PC-3 (cell line): ENCODE measurements around the gene TNFSF9. TPM values are rescaled to one million over a fixed set of nuclear protein-coding genes. Genes with fewer than 3 reads are reported as not detected.
A peak's percentile ranks its signal among the peaks of the same experiment; 100 is the strongest.

Source experiments
- ATAC-seq: fragments of 200-7000 bp; cut with Tn5 transposase; 2 replicates; pipeline ENCODE4 v1.9.1; 2020; ENCODE audit warnings: mild to moderate bottlenecking, moderate library complexity
- BruUV-seq: library from RNA; stranded (reverse); fragments of 400-500 nt; replicated peaks from 2 replicates; lab custom pipeline; 2021; lab: Mats Ljungman, UMichigan
- CTCF ChIA-PET: fragments of 300-600 bp; sonication (Branson Sonifier 250); formaldehyde crosslinking; loops from one replicate; lab custom pipeline; 2022; ENCODE audit warnings: antibody characterized with exemption; lab: Charles Lee
- POLR2A ChIA-PET: fragments of 300-600 bp; sonication (Branson Sonifier 250); formaldehyde crosslinking; loops from one replicate; lab custom pipeline; 2022; ENCODE audit warnings: antibody characterized with exemption; ENCODE audit not compliant: unreplicated experiment; lab: Charles Lee
- DNase-seq: peaks from one replicate; pipeline ENCODE4 v3.0.0-alpha.2; 2015
- H2AFZ ChIP-seq: fragments of 300-600 bp; sonication (generic); 2 replicates; pipeline ENCODE4 v1.6.0; 2016; ENCODE audit warnings: antibody characterized with exemption, low read length
- H3F3A ChIP-seq: fragments of 300-600 bp; sonication (generic); one replicate; pipeline ENCODE4 v1.6.0; 2017; ENCODE audit warnings: antibody characterized with exemption, low read length, control low read depth, mild to moderate bottlenecking; ENCODE audit not compliant: unreplicated experiment
- H3K27ac ChIP-seq: fragments of 300-600 bp; sonication (generic); 2 replicates; pipeline ENCODE4 v1.5.1; 2016; ENCODE audit warnings: mild to moderate bottlenecking, low read length
- H3K27me3 ChIP-seq: fragments of 300-600 bp; sonication (generic); 2 replicates; pipeline ENCODE4 v1.6.1; 2016; ENCODE audit warnings: low read length, mixed read lengths
- H3K36me3 ChIP-seq: fragments of 300-600 bp; sonication (generic); 2 replicates; pipeline ENCODE4 v1.6.1; 2016; ENCODE audit warnings: low read depth, mixed run types, low read length, mixed read lengths
- H3K4me1 ChIP-seq: fragments of 300-600 bp; sonication (generic); 2 replicates; pipeline ENCODE4 v1.5.1; 2016; ENCODE audit warnings: low read length; ENCODE audit not compliant: insufficient read depth
- H3K4me2 ChIP-seq: fragments of 300-600 bp; sonication (generic); 2 replicates; pipeline ENCODE4 v1.6.0; 2016; ENCODE audit warnings: low read length
- H3K4me3 ChIP-seq: fragments of 300-600 bp; sonication (generic); 2 replicates; pipeline ENCODE4 v1.5.1; 2016; ENCODE audit warnings: mild to moderate bottlenecking, low read length, mixed read lengths
- H3K79me2 ChIP-seq: fragments of 300-600 bp; sonication (generic); 2 replicates; pipeline ENCODE4 v1.6.1; 2017; ENCODE audit warnings: low read length, mixed read lengths
- H3K9ac ChIP-seq: fragments of 300-600 bp; sonication (generic); 2 replicates; pipeline ENCODE4 v1.6.0; 2016; ENCODE audit warnings: mild to moderate bottlenecking, low read length
- H3K9me2 ChIP-seq: fragments of 300-600 bp; sonication (generic); replicated peaks from 2 replicates; pipeline ENCODE4 v1.6.1; 2016; ENCODE audit warnings: mixed run types, low read length, mixed read lengths
- H3K9me3 ChIP-seq: fragments of 300-600 bp; sonication (generic); 2 replicates; pipeline ENCODE4 v1.6.1; 2016; ENCODE audit warnings: low read length, mixed read lengths
- H4K20me1 ChIP-seq: fragments of 300-600 bp; sonication (generic); 2 replicates; pipeline ENCODE4 v1.6.1; 2016; ENCODE audit warnings: low read length, mixed read lengths
- EZH2 ChIP-seq: fragments of 300-600 bp; sonication (generic); IDR thresholded peaks from one replicate; pipeline ENCODE4 v1.6.1; 2017; ENCODE audit warnings: antibody characterized with exemption, mild to moderate bottlenecking, low read length; ENCODE audit not compliant: unreplicated experiment
- EZH2phosphoT487 ChIP-seq: fragments of 300-600 bp; sonication (generic); IDR thresholded peaks from 2 replicates; pipeline ENCODE4 v1.6.1; 2018; ENCODE audit warnings: mild to moderate bottlenecking, antibody characterized with exemption, low read length, borderline replicate concordance
- intact Hi-C: fragments of 100-400 bp; cut with micrococcal nuclease; formaldehyde crosslinking; loops from 2 replicates; pipeline ENCODE4 v1.9.0; 2023
- total RNA-seq: library from RNA; depleted of rRNA; stranded (reverse); fragments of >200 nt; gene quantifications from 2 replicates; pipeline ENCODE4 v1.2.3, GENCODE V29; 2014
- TF ChIP-seq, protein P1 (sequence below): fragments of 300-600 bp; sonication (generic); conservative IDR thresholded peaks from 2 replicates; pipeline ENCODE4 v1.5.1; 2017; ENCODE audit warnings: antibody characterized with exemption, low read depth, mild to moderate bottlenecking, low read length

TNFSF9 gene
- total RNA-seq, 1 experiment from 2014 or later, result 9.6 TPM

DNA sequence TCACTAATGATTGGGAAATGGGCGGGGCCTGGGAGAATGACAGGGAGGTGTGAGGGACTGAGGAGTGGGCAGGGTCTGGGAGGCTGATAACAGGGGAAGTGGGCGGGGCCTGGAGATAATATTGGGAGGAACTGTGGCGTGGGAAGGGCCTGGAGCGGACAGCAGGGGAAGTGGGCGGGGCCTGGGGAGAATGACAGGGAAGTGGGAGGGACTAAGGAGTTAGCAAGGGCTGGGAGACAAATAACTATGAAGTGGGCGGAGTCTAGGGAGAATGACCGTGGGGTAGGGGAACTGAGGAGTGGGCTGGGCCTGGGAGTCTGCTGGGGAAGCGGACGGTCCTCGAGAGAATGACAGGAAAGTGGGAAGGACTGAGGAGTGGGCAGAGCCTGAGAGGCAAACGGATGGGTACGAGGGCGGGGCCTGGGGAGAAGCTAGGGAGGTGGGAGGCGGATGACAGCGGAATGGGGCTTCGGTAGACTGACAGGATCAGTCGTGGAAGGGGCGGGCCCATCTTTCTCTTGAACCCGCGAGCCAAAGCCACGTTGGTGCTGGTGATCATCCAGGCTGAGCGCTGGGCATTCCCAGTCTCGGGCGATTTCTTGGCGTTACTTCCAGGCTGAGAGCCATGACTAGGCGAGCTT, 14.7 kb upstream of the TNFSF9 start:
- Histone ChIP-seq H3F3A (no peaks in the 10 kb centered on the region), H3K4me2 (peak overlapping the region; percentile 96), H3K27ac (no peak overlapping the region), H3K9ac (peak overlapping the region; percentile 62), H3K79me2 (no peaks in the 10 kb centered on the region), H4K20me1 (no peaks in the 10 kb centered on the region), H3K9me2 (no peaks in the 10 kb centered on the region), H3K9me3 (no peaks in the 10 kb centered on the region), H2AFZ (peak overlapping the region; percentile 94), H3K36me3 (no peaks in the 10 kb centered on the region), H3K4me1 (peaks cover 15% of the 10 kb centered on the region), H3K27me3 (no peaks in the 10 kb centered on the region), H3K4me3 (peak overlapping the region; percentile 74)
- intact Hi-C loops, result loop anchor here (1.0 to 2.0 kb wide), 5 partner anchors 56 to 347 kb away; partner anchors contain the start of gene GPR108
- BruUV-seq, result no TSS peak
- ChIA-PET CTCF (interaction anchor here (0.5 to 1.2 kb wide), 14 partner anchors 13 to 619 kb away, joined by 3 to 8 read pairs (median 4); partner anchors contain the start of genes GPR108 and TNFSF9), POLR2A (interaction anchor here (0.7 kb wide), 1 partner anchor 612 kb away, joined by 4 read pairs; no protein-coding TSS in a partner anchor)
- ATAC-seq (peak; percentile 81), DNase-seq (peak; percentile 97)
- TF ChIP-seq EZH2 (no peak), EZH2phosphoT487 (no peak)
- TF ChIP-seq, protein P1, sequence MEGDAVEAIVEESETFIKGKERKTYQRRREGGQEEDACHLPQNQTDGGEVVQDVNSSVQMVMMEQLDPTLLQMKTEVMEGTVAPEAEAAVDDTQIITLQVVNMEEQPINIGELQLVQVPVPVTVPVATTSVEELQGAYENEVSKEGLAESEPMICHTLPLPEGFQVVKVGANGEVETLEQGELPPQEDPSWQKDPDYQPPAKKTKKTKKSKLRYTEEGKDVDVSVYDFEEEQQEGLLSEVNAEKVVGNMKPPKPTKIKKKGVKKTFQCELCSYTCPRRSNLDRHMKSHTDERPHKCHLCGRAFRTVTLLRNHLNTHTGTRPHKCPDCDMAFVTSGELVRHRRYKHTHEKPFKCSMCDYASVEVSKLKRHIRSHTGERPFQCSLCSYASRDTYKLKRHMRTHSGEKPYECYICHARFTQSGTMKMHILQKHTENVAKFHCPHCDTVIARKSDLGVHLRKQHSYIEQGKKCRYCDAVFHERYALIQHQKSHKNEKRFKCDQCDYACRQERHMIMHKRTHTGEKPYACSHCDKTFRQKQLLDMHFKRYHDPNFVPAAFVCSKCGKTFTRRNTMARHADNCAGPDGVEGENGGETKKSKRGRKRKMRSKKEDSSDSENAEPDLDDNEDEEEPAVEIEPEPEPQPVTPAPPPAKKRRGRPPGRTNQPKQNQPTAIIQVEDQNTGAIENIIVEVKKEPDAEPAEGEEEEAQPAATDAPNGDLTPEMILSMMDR, result no peak

DNA sequence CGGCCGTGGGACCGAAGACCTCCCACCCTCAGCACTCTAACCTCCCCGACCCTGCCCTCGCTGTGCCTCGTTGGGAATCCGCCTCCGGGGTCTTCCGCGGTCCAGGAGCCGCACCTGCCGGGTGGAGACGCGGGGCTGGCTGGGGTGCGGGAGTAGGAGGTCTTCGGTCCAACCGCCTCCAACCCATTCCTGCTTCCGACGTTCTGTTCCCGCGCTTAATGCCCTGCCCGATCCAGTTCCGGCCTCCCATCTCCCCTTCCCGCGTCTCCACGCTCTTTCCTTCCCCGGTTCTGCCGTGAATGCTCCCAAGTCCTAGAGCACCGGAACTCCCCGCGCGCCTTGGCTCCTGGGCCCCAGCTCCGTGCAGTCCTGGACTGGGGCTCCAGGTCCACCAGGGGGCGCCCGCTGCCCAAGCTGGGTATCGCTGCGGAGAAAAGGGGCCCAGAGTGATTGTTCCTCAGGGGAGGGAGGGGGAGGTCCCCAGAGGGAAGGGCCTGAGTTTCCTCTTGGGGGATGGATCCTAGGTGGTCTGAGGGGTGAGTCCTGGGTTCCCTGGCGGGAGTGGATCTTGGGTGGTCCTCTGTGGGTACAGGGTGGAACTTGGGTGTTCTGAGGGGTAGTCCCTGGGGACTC, 14.1 kb upstream of the TNFSF9 start:
- Histone ChIP-seq H3K9me3 (no peaks in the 10 kb centered on the region), H3K4me1 (peaks cover 15% of the 10 kb centered on the region), H3K27ac (no peak overlapping the region), H4K20me1 (no peaks in the 10 kb centered on the region), H2AFZ (peak overlapping the region; percentile 94), H3K4me3 (peak overlapping the region; percentile 74), H3K9me2 (no peaks in the 10 kb centered on the region), H3F3A (no peaks in the 10 kb centered on the region), H3K27me3 (no peaks in the 10 kb centered on the region), H3K79me2 (no peaks in the 10 kb centered on the region), H3K4me2 (peak overlapping the region; percentile 96), H3K36me3 (no peaks in the 10 kb centered on the region), H3K9ac (peak overlapping the region; percentile 62)
- BruUV-seq, result no TSS peak
- DNase-seq (peak; percentile 93), ATAC-seq (peak; percentile 86)
- CTCF ChIA-PET, result interaction anchor here (0.5 to 1.2 kb wide), 14 partner anchors 14 to 618 kb away, joined by 3 to 8 read pairs (median 4); partner anchors contain the start of genes GPR108 and TNFSF9
- POLR2A ChIA-PET, result interaction anchor here (0.6 to 0.7 kb wide), 2 partner anchors 527 to 613 kb away, joined by 4 to 7 read pairs; no protein-coding TSS in a partner anchor
- intact Hi-C loops, result loop anchor here (1.0 to 2.0 kb wide), 5 partner anchors 56 to 347 kb away; partner anchors contain the start of gene GPR108
- TF ChIP-seq EZH2, result no peak
- no peak for TF ChIP-seq EZH2phosphoT487
- TF ChIP-seq, protein P1, result peak; percentile 99
